Muscle layer of colon (tissue), 2 donors: ENCODE data around the gene EHBP1L1.
A peak's percentile ranks its signal among the peaks of the same experiment; 100 is the strongest.

Experiments used
- H3K27ac ChIP-seq: one replicate; pipeline ENCODE4 v1.7.0; 2013; ENCODE audit warnings: low read depth, mild to moderate bottlenecking, low read length, moderate library complexity
- H3K27me3 ChIP-seq, 2 donors: one replicate each; pipeline ENCODE4 v1.7.0; 2013; ENCODE audit warnings: low read length in 2 of 2, mild to moderate bottlenecking in 2 of 2; ENCODE audit not compliant: insufficient read depth in 2 of 2, control insufficient read depth in 1 of 2
- H3K36me3 ChIP-seq: one replicate; pipeline ENCODE4 v1.7.0; 2013; ENCODE audit warnings: mild to moderate bottlenecking, low read length; ENCODE audit not compliant: insufficient read depth
- H3K4me1 ChIP-seq: one replicate; pipeline ENCODE4 v1.7.0; 2013; ENCODE audit warnings: mild to moderate bottlenecking, low read length; ENCODE audit not compliant: insufficient read depth
- H3K4me3 ChIP-seq, 2 donors: one replicate each; pipeline ENCODE4 v1.7.0; 2013; ENCODE audit warnings: low read length in 2 of 2, low read depth in 1 of 2, mild to moderate bottlenecking in 1 of 2, moderate library complexity in 1 of 2
- H3K9ac ChIP-seq: one replicate; pipeline ENCODE4 v1.7.0; 2013; ENCODE audit warnings: low read length
- H3K9me3 ChIP-seq: one replicate; pipeline ENCODE4 v1.7.0; 2013; ENCODE audit warnings: mild to moderate bottlenecking, low read length
- donor health status: abdominal sarcoma.
- donor health status: Adenocarcinoma of cecum.

The EHBP1L1 gene

DNA sequence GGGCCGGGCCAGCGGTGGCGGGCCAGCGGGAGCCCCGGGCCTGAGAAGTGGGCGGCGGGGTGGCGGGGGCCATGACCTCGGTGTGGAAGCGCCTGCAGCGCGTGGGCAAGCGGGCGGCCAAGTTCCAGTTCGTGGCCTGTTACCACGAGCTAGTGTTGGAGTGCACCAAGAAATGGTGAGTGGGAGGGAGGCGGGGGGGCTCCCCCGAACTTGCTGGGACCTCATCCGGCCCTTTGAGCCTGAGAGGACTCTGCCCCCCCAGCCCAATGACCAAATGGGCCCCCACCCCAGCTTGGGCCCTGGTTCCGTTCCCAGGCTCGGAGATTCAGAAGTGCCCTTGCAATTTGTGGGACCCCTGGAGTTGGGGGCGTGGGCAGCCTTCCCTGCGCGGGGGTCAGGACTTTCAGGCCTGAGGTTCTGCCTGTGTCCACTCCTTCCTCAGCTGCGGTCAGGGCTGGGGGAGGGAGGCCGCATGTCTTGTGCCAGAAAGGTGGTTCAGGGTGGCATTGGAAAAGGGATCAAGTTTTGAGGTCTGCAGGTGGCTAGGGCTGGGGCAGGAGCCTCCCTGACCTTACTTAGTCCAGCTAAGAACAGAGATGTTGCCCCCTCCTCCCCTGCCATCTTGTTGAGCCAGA, 496 bp downstream of the EHBP1L1 start:
- H3K4me1 ChIP-seq: peaks cover 42% of the 10 kb centered on the region

DNA sequence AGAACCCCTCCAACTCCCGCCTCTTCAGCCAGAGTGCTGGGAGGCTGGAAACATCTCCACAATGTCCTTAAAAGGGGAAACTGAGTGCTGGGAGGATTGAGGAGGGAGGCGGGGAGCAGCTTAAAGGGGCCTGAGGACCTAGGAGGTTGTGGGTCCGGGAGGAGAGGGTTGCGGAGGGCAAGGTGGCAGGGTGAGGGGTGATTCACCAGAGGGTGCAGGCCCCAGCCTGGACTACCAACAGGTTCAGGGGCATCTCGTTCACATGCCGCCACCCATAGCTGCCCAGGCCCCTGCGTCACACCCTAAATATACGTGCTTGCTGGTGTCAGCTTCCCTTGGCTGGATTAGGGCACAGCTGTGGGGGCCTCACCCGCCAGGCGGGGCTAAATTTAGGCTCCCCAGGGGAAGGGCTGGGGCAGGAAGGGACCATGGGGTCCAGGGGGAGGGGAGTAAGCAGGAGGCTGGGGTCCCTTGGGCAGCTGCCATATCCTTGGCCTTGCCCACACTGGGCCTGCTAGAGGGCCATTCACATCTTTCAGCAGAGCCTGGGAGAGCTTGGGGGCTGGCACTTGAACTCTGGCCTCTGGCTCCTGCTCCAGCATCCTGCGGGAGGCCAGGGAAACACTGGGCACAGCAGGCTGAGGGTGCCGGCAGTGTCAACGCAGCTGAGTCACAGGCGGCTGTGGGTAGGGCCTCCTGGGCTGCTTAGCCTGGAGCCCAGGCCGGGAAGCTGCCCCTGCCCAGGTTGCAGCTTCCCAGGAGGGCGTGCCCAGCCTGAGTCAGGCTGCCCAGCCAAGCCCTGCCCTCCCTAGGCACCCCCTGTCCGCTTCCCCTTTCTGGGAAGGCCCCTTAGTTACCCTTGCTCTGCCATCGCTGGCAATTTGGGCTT, 1.3 kb downstream of the EHBP1L1 start:
- Histone ChIP-seq H3K27ac (peak overlapping the region; percentile 96), H3K36me3 (peaks cover 40% of the 10 kb centered on the region), H3K9me3 (no peaks in the 10 kb centered on the region), H3K4me3 (peak overlapping the region; percentile 92 to 98), H3K9ac (peak overlapping the region; percentile 95), H3K27me3 (no peaks in the 10 kb centered on the region), H3K4me1 (peaks cover 35% of the 10 kb centered on the region)

More for the DNA sequence above, 496 bp downstream of the EHBP1L1 start:
- peak overlapping the region; percentile 95 for H3K9ac ChIP-seq
- peak overlapping the region; percentile 92 to 98 for H3K4me3 ChIP-seq
- no peaks in the 10 kb centered on the region for H3K27me3 ChIP-seq
- H3K9me3 ChIP-seq: no peaks in the 10 kb centered on the region
- H3K36me3 ChIP-seq: peaks cover 32% of the 10 kb centered on the region
- H3K27ac ChIP-seq: peak overlapping the region; percentile 96

DNA sequence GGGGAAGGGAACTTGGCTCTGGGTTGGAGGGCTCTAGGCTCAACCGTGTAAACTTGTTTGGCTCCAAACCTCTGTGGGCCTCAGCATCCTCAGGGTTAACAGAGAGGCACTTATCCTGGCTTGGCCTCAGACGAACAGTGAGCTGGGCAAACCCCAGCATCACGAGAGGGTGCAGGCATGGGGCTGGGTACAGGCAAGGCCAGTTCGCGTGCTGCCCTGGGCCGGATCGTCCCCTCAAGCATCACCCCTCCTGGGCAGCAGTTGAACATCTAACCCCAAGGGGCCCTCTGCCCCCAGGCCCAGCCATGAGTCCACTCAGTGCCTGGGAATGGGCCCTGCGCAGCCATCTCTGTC, 1.9 kb downstream of the EHBP1L1 start:
- Histone ChIP-seq H3K4me1 (peaks cover 34% of the 10 kb centered on the region), H3K36me3 (peaks cover 46% of the 10 kb centered on the region), H3K9ac (peak overlapping the region; percentile 95), H3K4me3 (peak overlapping the region; percentile 92 to 98), H3K9me3 (no peaks in the 10 kb centered on the region), H3K27ac (peak overlapping the region; percentile 96), H3K27me3 (no peaks in the 10 kb centered on the region)

DNA sequence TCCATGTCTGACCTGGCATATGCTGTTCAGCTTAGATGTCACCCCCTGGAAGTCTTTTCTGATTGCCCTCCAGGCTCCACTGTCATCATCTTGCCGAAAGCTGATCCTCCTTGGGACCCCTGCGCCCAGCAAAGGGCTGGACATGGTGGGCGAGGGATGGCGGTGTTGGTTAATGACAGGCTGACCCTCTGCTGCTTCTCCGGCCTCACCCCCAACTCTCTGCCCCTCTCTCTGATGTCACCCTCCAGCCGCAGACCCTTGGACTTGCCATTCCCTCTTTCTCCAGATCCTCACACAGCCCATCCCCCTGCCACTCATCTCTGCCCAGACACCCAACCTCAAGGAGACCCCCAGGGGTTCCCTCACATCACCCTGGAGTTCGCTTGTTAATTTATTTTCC, 2.3 kb downstream of the EHBP1L1 start:
- H3K4me1 ChIP-seq: peaks cover 33% of the 10 kb centered on the region
- H3K9ac ChIP-seq: peak overlapping the region; percentile 95
- peaks cover 50% of the 10 kb centered on the region for H3K36me3 ChIP-seq
- no peaks in the 10 kb centered on the region for H3K27me3 ChIP-seq
- no peaks in the 10 kb centered on the region for H3K9me3 ChIP-seq
- H3K27ac ChIP-seq: peak overlapping the region; percentile 96
- H3K4me3 ChIP-seq: peak overlapping the region; percentile 92 to 98

DNA sequence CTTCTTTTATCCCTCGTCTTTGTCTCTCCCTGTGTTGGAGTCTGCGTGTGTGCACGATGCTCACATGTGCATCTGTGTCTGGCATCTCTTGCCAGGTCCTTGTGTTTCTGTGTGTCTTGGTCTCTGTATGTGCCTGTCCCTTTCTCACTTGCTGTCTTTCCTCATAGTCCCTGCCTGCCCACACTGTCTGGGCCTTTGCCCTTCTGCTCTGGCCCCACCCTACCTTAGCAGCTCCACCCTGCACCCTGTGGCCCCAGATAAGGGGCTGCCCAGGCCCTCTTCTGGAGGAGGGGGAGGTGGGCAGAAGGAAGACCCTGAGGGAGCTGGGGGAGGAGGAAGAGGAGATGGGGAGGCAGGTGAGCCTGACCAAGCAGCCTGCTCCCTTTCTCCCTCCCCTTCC, 2.8 kb downstream of the EHBP1L1 start:
- Histone ChIP-seq H3K9me3 (no peaks in the 10 kb centered on the region), H3K4me1 (peaks cover 28% of the 10 kb centered on the region), H3K27ac (peak overlapping the region; percentile 96), H3K27me3 (no peaks in the 10 kb centered on the region), H3K9ac (peak overlapping the region; percentile 95), H3K4me3 (peak overlapping the region in 1 of 2 donors; percentile 92), H3K36me3 (peaks cover 56% of the 10 kb centered on the region)

DNA sequence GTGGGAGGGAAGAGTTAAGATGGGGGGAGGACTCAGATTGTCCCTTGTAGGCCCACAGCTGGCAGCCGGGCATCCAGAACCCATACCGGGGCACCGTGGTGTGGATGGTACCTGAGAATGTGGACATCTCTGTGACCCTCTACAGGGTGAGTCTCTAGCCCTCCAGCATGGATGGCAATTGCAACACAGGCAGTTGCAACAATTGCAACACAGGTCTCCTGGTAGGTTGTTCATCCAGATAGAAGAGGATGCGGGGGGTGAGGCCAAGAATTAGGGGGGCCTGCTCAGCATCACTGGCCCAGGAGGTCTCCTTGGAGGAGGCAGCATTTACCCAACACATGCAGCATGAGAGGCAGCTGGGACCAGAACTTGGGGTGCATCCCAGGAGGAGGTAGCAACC, 3.4 kb downstream of the EHBP1L1 start:
- H3K4me3 ChIP-seq: no peak overlapping the region
- peaks cover 29% of the 10 kb centered on the region for H3K4me1 ChIP-seq
- H3K27me3 ChIP-seq: no peaks in the 10 kb centered on the region
- peaks cover 62% of the 10 kb centered on the region for H3K36me3 ChIP-seq
- no peak overlapping the region for H3K27ac ChIP-seq
- no peaks in the 10 kb centered on the region for H3K9me3 ChIP-seq
- no peak overlapping the region for H3K9ac ChIP-seq

DNA sequence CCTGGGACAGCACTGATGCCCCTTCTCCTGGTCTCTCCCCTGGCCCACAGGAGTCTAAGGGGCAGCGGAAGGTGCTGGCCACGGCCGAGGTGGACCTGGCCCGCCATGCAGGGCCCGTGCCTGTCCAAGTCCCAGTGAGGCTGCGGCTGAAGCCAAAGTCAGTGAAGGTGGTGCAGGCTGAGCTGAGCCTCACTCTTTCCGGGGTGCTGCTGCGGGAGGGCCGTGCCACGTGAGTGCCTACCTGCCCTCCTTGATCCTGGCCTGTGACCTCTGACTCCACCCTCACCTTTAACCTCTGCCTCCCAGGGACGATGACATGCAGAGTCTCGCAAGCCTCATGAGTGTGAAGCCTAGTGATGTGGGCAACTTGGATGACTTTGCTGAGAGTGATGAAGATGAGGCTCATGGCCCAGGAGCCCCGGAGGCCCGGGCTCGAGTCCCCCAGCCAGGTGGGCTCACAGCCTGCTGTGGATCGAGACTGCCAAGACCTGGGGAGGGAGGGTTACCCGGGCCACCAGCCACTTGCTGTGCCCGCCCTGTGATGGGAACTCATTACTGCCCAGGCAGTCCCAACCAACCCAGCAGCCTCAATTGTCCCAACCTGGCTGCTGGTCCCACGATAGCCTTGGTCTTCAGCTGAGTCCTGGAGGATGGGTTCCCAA, 4.3 kb downstream of the EHBP1L1 start:
- H3K4me1 ChIP-seq: peaks cover 29% of the 10 kb centered on the region
- H3K9me3 ChIP-seq: no peaks in the 10 kb centered on the region
- H3K27me3 ChIP-seq: no peaks in the 10 kb centered on the region
- no peak overlapping the region for H3K4me3 ChIP-seq
- peaks cover 68% of the 10 kb centered on the region for H3K36me3 ChIP-seq
- no peak overlapping the region for H3K27ac ChIP-seq
- H3K9ac ChIP-seq: no peak overlapping the region

DNA sequence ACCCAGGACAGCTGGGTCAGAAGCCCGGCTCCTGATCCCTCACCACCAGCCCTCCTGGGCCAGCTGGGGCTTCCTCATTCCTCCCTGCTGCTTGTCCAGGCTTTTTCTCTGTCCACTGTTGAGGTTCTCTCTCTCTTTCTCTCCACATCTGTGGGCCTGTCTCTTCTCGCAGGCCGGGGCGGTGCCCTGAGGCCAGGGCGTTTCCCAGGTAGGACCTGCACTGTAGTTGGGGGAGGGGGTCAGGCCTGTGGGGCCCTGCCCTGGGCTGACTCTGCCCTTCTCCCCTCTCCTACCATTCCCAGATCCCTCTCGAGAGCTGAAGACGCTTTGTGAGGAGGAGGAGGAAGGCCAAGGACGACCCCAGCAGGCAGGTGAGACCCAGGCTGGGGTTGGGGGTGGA, 4.9 kb downstream of the EHBP1L1 start:
- no peak overlapping the region for H3K27ac ChIP-seq
- H3K4me1 ChIP-seq: peaks cover 29% of the 10 kb centered on the region
- H3K9me3 ChIP-seq: no peaks in the 10 kb centered on the region
- H3K27me3 ChIP-seq: no peaks in the 10 kb centered on the region
- no peak overlapping the region for H3K4me3 ChIP-seq
- no peak overlapping the region for H3K9ac ChIP-seq
- H3K36me3 ChIP-seq: peaks cover 68% of the 10 kb centered on the region

DNA sequence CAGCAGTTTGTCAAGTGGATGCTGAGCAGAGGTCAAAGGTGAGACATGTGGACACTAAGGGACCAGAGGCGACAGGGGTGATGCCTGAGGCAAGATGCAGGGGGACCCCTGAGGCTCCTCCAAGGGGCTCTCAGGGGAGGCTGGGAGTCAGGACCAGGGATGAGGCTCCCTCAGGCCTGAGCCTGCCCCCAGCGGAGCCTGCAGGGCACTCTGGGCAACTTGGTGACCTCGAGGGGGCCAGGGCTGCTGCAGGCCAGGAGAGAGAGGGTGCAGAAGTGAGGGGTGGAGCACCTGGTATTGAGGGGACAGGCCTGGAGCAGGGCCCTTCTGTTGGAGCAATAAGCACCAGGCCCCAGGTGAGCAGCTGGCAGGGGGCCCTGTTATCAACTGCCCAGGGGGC, 6.1 kb downstream of the EHBP1L1 start:
- no peak overlapping the region for H3K9ac ChIP-seq
- no peaks in the 10 kb centered on the region for H3K27me3 ChIP-seq
- H3K4me3 ChIP-seq: no peak overlapping the region
- no peaks in the 10 kb centered on the region for H3K9me3 ChIP-seq
- H3K27ac ChIP-seq: peak overlapping the region; percentile 31
- peaks cover 40% of the 10 kb centered on the region for H3K4me1 ChIP-seq
- peaks cover 78% of the 10 kb centered on the region for H3K36me3 ChIP-seq

DNA sequence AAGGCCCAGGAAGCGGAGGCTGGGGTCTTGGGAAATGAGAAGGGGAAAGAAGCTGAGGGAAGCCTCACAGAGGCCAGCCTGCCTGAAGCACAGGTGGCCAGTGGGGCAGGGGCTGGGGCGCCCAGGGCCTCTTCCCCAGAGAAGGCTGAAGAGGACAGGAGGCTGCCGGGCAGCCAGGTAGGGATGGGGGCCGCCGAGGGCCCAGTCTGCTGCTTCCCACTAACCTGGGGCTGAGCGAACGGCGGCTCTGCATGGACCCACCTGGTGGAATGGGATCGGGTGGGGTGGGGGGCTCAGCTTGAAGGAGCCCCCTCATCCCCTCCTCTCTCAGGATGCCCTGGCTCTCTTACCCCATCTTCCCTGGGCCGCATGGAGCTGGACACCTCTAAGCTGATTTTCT, 7.7 kb downstream of the EHBP1L1 start:
- no peak overlapping the region for H3K4me3 ChIP-seq
- peaks cover 44% of the 10 kb centered on the region for H3K4me1 ChIP-seq
- H3K36me3 ChIP-seq: peaks cover 72% of the 10 kb centered on the region
- H3K9me3 ChIP-seq: no peaks in the 10 kb centered on the region
- H3K27me3 ChIP-seq: no peaks in the 10 kb centered on the region
- H3K9ac ChIP-seq: no peak overlapping the region
- peak overlapping the region; percentile 15 for H3K27ac ChIP-seq

DNA sequence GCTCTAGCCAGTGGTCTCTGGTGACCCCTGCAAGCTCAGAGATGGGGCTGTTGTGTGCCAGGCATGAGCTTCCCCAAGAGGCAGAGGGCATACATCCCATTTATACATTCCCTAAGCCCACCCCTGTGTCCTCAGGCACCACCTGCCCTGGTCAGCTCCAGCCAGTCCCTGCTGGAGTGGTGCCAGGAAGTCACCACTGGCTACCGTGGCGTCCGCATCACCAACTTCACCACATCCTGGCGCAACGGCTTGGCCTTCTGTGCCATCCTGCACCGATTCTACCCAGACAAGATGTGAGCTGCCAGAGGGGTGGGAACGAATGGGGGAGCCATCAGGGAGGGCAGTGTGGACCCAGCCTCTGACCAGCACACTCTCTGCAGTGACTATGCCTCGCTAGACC, 8.3 kb downstream of the EHBP1L1 start:
- H3K27ac ChIP-seq: no peak overlapping the region
- peaks cover 68% of the 10 kb centered on the region for H3K36me3 ChIP-seq
- H3K4me1 ChIP-seq: peaks cover 43% of the 10 kb centered on the region

More for the DNA sequence above, 8.3 kb downstream of the EHBP1L1 start:
- no peaks in the 10 kb centered on the region for H3K9me3 ChIP-seq
- H3K4me3 ChIP-seq: no peak overlapping the region
- no peak overlapping the region for H3K9ac ChIP-seq
- no peaks in the 10 kb centered on the region for H3K27me3 ChIP-seq
